Loucy (cell line): ENCODE measurements around the gene ESR1.

ENCODE experiments used
- H2AFZ ChIP-seq: fragments of 200-600 bp; sonication (generic); 2 replicates; pipeline ENCODE4 v1.6.0; 2016; ENCODE audit warnings: antibody characterized with exemption, mild to moderate bottlenecking, low read length, moderate library complexity
- H3F3A ChIP-seq: fragments of 200-600 bp; 2 replicates; pipeline ENCODE4 v1.6.0; 2016; ENCODE audit warnings: antibody characterized with exemption, low read depth, mild to moderate bottlenecking
- H3K27me3 ChIP-seq: fragments of 200-600 bp; sonication (generic); 2 replicates; pipeline ENCODE4 v1.6.1; 2014; ENCODE audit warnings: low read length, mild to moderate bottlenecking; ENCODE audit not compliant: insufficient read depth, poor library complexity, severe bottlenecking
- H3K36me3 ChIP-seq: fragments of 200-600 bp; sonication (generic); 2 replicates; pipeline ENCODE4 v1.6.1; 2016; ENCODE audit warnings: low read length; ENCODE audit not compliant: insufficient read depth
- H3K4me1 ChIP-seq: fragments of 200-600 bp; sonication (generic); 2 replicates; pipeline ENCODE4 v1.5.1; 2014; ENCODE audit warnings: low read length, mild to moderate bottlenecking; ENCODE audit not compliant: insufficient read depth, poor library complexity, severe bottlenecking
- H3K4me2 ChIP-seq: fragments of 200-600 bp; sonication (generic); 2 replicates; pipeline ENCODE4 v1.6.0; 2014; ENCODE audit warnings: antibody characterized with exemption, low read length, low read depth, mild to moderate bottlenecking; ENCODE audit not compliant: poor library complexity, severe bottlenecking
- H3K4me3 ChIP-seq: fragments of 200-600 bp; sonication (generic); 2 replicates; pipeline ENCODE4 v1.5.1; 2014; ENCODE audit warnings: low read length, mild to moderate bottlenecking, mixed read lengths; ENCODE audit not compliant: poor library complexity, severe bottlenecking
- H3K79me2 ChIP-seq: fragments of 200-600 bp; sonication (generic); 2 replicates; pipeline ENCODE4 v1.6.1; 2014; ENCODE audit warnings: low read length; ENCODE audit not compliant: insufficient read depth
- H3K9ac ChIP-seq: fragments of 200-600 bp; sonication (generic); 2 replicates; pipeline ENCODE4 v1.6.0; 2014; ENCODE audit warnings: mild to moderate bottlenecking, low read depth, low read length, moderate library complexity; ENCODE audit not compliant: poor library complexity, severe bottlenecking
- H3K9me2 ChIP-seq: fragments of 200-600 bp; sonication (generic); replicated peaks from 2 replicates; pipeline ENCODE4 v1.6.1; 2016; ENCODE audit warnings: low read depth, low read length, mixed read lengths
- H3K9me3 ChIP-seq: fragments of 200-600 bp; sonication (generic); 2 replicates; pipeline ENCODE4 v1.6.1; 2014; ENCODE audit warnings: mild to moderate bottlenecking, antibody characterized with exemption, low read length, low read depth; ENCODE audit not compliant: insufficient read depth
- H4K20me1 ChIP-seq: fragments of 200-600 bp; sonication (generic); 2 replicates; pipeline ENCODE4 v1.6.0; 2014; ENCODE audit warnings: antibody characterized with exemption, low read length, mild to moderate bottlenecking; ENCODE audit not compliant: insufficient read depth, poor library complexity, severe bottlenecking
- CTCF ChIP-seq: fragments of 200-600 bp; sonication (generic); conservative IDR thresholded peaks from 2 replicates; pipeline ENCODE4 v1.5.1; 2014; ENCODE audit warnings: mild to moderate bottlenecking, antibody characterized with exemption, low read length
- EZH2phosphoT487 ChIP-seq: fragments of 200-600 bp; IDR thresholded peaks from 2 replicates; pipeline ENCODE4 v1.6.1; 2018; ENCODE audit warnings: antibody characterized with exemption, mild to moderate bottlenecking, moderate library complexity, borderline replicate concordance

Gene ESR1

DNA sequence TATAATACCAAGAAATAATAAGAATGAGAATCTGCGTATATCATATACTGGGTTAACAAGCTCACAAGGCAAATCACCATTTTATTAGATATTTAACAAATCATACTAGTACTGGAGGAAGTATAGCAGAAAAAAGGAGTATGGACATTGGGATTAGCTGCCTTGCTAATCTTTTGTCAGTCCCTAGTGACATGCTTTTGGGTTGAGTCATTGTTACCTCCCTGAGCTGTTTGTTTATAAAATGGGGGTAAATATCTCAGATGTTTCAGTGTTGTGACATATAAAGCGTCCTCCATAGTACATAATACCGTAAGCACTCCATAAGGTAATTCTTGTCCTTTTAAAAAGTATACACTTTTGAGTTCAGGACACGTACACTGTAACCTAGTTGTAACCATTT lies 107.0 kb downstream of the ESR1 start:
- Histone ChIP-seq H3K9me3 (no peaks in the 10 kb centered on the region), H3K27me3 (no peaks in the 10 kb centered on the region), H3K9me2 (no peaks in the 10 kb centered on the region), H3K4me3 (no peak overlapping the region), H3K36me3 (no peaks in the 10 kb centered on the region), H4K20me1 (no peaks in the 10 kb centered on the region), H3K79me2 (no peaks in the 10 kb centered on the region), H2AFZ (no peak overlapping the region), H3F3A (no peaks in the 10 kb centered on the region), H3K4me2 (no peak overlapping the region), H3K4me1 (no peaks in the 10 kb centered on the region), H3K9ac (no peak overlapping the region)
- no peak for TF ChIP-seq CTCF
- no peak for TF ChIP-seq EZH2phosphoT487

GRCh38 chr6:151916075-151916474 lies 108.6 kb downstream of the ESR1 start:
- H3K4me1 ChIP-seq = no peaks in the 10 kb centered on the region
- no peak overlapping the region for H3K4me2 ChIP-seq
- H3K27me3 ChIP-seq = no peaks in the 10 kb centered on the region
- no peak for TF ChIP-seq CTCF
- no peak for TF ChIP-seq EZH2phosphoT487
- H2AFZ ChIP-seq = no peak overlapping the region
- no peaks in the 10 kb centered on the region for H3K9me3 ChIP-seq
- no peaks in the 10 kb centered on the region for H3K79me2 ChIP-seq
- H3K36me3 ChIP-seq = no peaks in the 10 kb centered on the region
- H4K20me1 ChIP-seq = no peaks in the 10 kb centered on the region
- H3F3A ChIP-seq = no peaks in the 10 kb centered on the region
- H3K4me3 ChIP-seq = no peak overlapping the region
- H3K9ac ChIP-seq = no peak overlapping the region
- H3K9me2 ChIP-seq = no peaks in the 10 kb centered on the region

- Histone ChIP-seq H3K9ac (no peak overlapping the region), H3K27me3 (no peaks in the 10 kb centered on the region), H3K4me2 (no peak overlapping the region), H3K4me1 (no peaks in the 10 kb centered on the region), H3K9me3 (no peaks in the 10 kb centered on the region), H3K79me2 (no peaks in the 10 kb centered on the region), H3K36me3 (no peaks in the 10 kb centered on the region), H2AFZ (no peak overlapping the region), H4K20me1 (no peaks in the 10 kb centered on the region), H3K9me2 (no peaks in the 10 kb centered on the region), H3K4me3 (no peak overlapping the region), H3F3A (no peaks in the 10 kb centered on the region)
- TF ChIP-seq EZH2phosphoT487 = no peak
- TF ChIP-seq CTCF = no peak
Observed at GRCh38 chr6:151916680-151917164, 109.2 kb downstream of the ESR1 start.
